Coronary artery (tissue), 2 donors: ENCODE data around the gene TRMT112.

Experiments
- DNase-seq: peaks from one replicate; pipeline ENCODE4 v3.0.0-alpha.2; 2017; ENCODE audit warnings: low spot score
- H3K27ac ChIP-seq, 2 donors: fragments of 200-600 bp; sonication (generic); one replicate each; pipeline ENCODE4 v1.5.1; 2016 to 2019
- H3K4me3 ChIP-seq: fragments of 200-600 bp; sonication (generic); 2 replicates; pipeline ENCODE4 v1.5.1; 2016; ENCODE audit warnings: mild to moderate bottlenecking, moderate library complexity
- TF ChIP-seq, protein P1 (sequence below): fragments of 200-600 bp; sonication (generic); IDR thresholded peaks from one replicate; pipeline ENCODE4 v1.5.1; 2019; ENCODE audit warnings: antibody characterized with exemption

Gene TRMT112

DNA sequence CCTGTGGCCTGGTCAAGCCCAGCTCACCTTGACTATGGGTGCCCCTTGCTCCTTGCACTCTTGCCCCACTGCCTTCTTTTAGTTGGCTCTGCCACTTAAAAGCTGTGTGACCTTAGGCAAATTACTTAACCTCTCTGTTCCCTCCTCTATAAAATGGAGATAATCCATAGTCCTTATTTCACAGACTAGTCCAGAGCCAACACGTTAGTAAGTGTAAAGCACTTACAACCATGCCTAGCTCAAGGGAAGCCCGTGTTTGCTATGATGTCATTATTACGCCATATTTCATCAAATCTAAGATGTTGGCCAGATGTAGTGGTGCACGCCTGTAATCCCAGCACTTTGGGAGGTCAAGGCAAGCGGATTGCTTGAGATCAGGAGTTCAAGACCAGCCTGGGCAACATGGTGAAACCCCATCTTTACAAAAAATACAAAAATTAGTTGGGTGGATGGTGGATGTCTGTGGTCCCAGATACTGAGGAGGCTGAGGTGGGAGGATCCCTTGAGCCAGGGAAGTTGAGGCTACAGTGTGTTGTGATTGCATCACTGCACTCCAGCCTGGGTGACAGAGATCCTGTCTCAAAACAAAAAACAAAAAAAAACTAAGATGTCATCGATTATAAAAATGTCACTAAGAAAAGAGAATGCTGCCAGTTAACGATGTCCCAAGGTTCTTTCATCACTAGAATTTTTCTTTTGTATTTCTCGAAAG is 20.3 kb upstream of the TRMT112 start:
- H3K27ac ChIP-seq: no peak overlapping the region
- DNase-seq: no peak
- TF ChIP-seq, protein P1, sequence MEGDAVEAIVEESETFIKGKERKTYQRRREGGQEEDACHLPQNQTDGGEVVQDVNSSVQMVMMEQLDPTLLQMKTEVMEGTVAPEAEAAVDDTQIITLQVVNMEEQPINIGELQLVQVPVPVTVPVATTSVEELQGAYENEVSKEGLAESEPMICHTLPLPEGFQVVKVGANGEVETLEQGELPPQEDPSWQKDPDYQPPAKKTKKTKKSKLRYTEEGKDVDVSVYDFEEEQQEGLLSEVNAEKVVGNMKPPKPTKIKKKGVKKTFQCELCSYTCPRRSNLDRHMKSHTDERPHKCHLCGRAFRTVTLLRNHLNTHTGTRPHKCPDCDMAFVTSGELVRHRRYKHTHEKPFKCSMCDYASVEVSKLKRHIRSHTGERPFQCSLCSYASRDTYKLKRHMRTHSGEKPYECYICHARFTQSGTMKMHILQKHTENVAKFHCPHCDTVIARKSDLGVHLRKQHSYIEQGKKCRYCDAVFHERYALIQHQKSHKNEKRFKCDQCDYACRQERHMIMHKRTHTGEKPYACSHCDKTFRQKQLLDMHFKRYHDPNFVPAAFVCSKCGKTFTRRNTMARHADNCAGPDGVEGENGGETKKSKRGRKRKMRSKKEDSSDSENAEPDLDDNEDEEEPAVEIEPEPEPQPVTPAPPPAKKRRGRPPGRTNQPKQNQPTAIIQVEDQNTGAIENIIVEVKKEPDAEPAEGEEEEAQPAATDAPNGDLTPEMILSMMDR: no peak
- no peak overlapping the region for H3K4me3 ChIP-seq

DNA sequence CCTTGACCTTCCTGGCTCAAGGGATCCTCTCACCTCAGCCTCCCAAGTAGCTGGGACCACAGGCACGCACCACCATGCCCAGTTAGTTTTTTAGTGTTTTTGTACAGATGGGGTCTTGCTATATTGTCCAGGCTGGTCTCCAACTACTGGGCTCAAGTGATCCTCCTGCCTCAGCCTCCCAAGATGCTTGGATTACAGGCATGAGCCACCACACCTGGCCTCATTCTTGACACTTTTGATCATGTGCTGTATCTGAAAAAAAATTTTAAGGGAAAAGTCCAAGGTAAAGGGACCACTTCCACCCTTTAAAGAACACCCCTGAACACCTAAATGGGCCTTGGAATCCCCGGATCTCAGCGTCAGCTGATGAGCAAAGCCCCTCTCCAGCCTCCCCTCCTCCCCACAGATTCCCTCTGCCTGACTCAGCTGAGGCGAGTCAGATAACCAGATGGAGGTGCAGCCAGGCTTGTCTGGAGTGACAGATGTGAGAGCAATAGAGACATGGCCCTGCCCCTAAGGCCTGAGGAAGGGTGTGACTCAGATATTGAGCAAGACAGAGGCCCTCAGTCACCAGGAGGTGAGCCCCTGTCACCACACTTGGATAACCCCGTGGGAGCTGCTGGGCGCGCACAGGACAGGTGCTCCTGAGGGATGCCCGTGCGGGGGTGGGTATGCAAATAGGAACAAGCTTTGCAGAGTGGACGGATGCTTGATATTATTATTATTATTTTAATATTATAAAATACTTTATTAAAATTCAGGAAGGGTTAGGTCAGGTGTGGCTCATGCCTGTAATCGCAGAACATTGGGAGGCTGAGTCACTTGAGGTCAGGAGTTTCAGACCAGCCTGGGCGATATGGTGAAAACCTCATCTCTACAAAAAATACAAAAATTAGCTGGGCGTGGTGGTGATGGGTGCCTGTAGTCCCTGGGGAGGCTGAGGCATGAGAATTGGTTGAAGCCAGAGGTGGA is 17.7 kb upstream of the TRMT112 start:
- H3K4me3 ChIP-seq: no peak overlapping the region
- DNase-seq: no peak
- TF ChIP-seq, protein P1: no peak
- H3K27ac ChIP-seq: no peak overlapping the region

DNA sequence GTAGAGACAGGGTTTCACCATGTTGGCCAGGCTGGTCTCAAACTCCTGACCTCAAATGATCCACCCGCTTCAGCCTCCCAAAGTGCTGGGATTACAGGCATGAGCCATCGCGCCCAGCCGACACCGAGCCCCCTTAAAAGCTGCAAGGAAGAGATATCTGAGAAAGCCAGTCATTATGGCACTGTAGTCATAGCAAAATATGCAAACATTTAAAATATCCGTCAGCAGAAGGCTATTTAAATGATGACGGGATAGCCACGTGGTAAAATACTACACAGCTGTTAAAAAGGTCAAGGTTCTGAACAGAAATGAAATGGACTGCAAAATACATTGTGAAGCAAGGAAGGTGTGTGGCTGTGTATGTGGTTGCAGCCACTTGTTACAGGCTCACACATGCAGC is 16.2 kb upstream of the TRMT112 start:
- Histone ChIP-seq H3K27ac (no peak overlapping the region), H3K4me3 (no peak overlapping the region)
- DNase-seq: no peak
- TF ChIP-seq, protein P1: no peak

DNA sequence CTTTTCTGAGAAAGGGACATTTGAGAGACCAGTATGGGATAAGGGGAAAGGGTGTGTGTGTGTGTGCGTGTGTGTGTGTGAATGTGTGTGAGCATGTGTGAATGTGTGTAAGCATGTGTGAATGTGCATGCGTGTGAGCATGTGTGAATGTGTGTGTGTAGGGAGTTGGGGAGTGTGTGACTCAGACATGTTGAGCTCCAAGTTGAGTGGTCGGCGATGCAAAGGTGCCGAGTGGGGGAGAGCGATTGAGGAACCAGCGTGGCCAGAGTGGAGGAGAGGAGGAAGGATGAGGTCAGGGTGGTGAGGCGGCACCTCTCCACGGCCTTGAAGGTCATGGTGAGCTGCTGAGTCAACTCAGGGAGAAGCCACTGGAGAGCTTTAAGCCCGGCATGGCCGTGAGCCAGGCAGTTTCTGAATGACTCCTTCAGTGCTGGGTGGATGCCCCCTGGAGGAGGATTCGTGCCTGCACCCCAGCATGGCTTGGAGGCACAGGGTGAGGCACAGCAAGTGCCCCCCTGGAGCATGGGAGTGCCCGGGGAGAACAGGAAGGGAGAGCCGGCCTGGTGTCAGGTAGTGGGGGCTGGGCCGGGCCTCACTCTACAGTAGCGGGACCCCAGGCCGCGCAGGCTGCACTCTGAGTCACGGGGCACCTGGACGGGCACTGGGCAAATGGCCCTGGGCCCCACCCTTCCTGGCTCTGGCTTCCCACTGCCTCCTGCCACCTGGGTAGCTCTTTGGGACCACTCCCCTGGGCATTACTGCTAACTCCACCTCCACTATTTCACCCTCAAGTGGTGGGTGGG is 14.4 kb upstream of the TRMT112 start:
- DNase-seq: no peak
- TF ChIP-seq, protein P1: no peak
- H3K4me3 ChIP-seq: no peak overlapping the region
- no peak overlapping the region for H3K27ac ChIP-seq

DNA sequence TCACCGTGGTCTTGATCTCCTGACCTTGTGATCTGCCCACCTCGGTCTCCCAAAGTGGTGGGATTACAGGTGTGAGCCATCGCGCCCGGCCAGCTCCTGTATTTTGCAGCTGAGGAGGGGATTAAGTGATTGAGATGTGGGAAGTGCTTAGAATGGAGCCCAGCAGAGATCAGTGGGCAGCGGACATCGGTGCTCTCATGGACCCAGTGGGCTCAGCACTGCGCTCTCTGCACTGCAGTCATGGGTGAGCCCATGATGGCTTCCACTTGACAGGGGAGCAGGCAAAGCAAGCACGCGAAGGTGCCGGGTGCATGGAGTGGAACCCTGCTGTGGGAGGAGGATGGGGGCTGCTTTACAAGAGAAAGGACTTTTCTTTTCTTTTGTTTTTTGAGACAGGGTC is 13.5 kb upstream of the TRMT112 start:
- Histone ChIP-seq H3K4me3 (no peak overlapping the region), H3K27ac (no peak overlapping the region)
- TF ChIP-seq, protein P1: no peak
- DNase-seq: no peak

DNA sequence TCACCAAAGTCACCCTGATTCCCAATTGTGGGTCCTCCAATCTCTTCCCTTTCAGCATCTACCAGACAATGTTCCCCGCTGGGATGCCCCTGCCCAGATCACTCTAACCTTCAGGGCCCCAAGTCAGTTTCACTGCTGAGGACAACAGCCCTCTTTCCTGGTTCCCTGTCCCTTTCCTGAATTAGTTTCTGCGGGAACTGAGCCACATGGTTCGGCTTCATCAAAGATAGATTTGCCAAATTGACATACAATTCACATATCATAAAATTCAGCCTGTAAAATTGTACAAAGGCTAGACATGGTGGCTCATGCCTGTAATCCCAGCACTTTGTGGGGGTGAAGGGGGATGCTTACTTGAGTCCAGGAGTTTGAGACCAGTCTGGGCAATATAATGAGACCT is 10.6 kb upstream of the TRMT112 start:
- H3K27ac ChIP-seq: no peak overlapping the region
- no peak overlapping the region for H3K4me3 ChIP-seq
- DNase-seq: no peak
- TF ChIP-seq, protein P1: no peak
